Measurements from ENCODE around the gene SLC37A1.

DNA sequence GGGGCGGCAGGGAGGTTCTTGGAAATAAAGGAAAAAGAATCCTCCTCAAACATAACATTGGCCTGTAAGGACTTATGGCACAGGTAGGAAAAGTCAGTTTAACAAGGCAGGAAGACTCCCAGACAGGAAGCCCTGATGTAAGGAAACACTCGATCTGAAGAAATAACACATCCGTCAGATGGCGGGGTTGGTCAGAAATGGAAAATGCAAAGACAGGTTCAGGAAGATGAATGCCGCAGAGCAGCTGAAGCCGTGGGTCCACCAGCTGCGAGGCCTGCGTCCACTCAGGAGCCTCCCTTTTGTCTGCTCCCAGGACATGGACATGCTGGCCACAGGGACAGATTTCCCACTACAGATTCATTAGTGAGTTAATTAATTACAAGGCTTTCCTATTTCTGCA, 21.5 kb upstream of the SLC37A1 start:
- TF ChIP-seq, protein P1, sequence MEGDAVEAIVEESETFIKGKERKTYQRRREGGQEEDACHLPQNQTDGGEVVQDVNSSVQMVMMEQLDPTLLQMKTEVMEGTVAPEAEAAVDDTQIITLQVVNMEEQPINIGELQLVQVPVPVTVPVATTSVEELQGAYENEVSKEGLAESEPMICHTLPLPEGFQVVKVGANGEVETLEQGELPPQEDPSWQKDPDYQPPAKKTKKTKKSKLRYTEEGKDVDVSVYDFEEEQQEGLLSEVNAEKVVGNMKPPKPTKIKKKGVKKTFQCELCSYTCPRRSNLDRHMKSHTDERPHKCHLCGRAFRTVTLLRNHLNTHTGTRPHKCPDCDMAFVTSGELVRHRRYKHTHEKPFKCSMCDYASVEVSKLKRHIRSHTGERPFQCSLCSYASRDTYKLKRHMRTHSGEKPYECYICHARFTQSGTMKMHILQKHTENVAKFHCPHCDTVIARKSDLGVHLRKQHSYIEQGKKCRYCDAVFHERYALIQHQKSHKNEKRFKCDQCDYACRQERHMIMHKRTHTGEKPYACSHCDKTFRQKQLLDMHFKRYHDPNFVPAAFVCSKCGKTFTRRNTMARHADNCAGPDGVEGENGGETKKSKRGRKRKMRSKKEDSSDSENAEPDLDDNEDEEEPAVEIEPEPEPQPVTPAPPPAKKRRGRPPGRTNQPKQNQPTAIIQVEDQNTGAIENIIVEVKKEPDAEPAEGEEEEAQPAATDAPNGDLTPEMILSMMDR (conservative IDR thresholded peaks at IDR 0.05; ENCODE audit: low read depth, low read length): no peak
- TF ChIP-seq EZH2phosphoT487 (IDR thresholded peaks at IDR 0.05; ENCODE audit: borderline replicate concordance, low read length): no peak
